ENCODE data around the gene ROCK2.

The ROCK2 gene

GRCh38 chr2:11224887-11225286, 119.5 kb downstream of the ROCK2 start:
- no peak for DNase-seq

- no peak for DNase-seq
These were observed 121.6 kb downstream of the ROCK2 start for GRCh38 chr2:11222845-11223244.

GRCh38 chr2:11220445-11220844, 124.0 kb downstream of the ROCK2 start:
- no peak for DNase-seq

GRCh38 chr2:11215407-11215806, 129.0 kb downstream of the ROCK2 start:
- DNase-seq: no peak

GRCh38 chr2:11214770-11215169, 129.7 kb downstream of the ROCK2 start:
- DNase-seq: no peak

- no peak for DNase-seq
These were observed 130.5 kb downstream of the ROCK2 start for GRCh38 chr2:11213975-11214374.

GRCh38 chr2:11213090-11213638, 131.3 kb downstream of the ROCK2 start:
- no peak for DNase-seq

GRCh38 chr2:11212645-11213044, 131.8 kb downstream of the ROCK2 start:
- DNase-seq: no peak

GRCh38 chr2:11208083-11208482, 136.4 kb downstream of the ROCK2 start:
- no peak for DNase-seq

GRCh38 chr2:11203480-11203879, 141.0 kb downstream of the ROCK2 start:
- DNase-seq: no peak

GRCh38 chr2:11201969-11202368, 142.5 kb downstream of the ROCK2 start:
- DNase-seq: no peak

GRCh38 chr2:11200651-11201050, 143.8 kb downstream of the ROCK2 start:
- no peak for DNase-seq

GRCh38 chr2:11196246-11196645, 148.2 kb downstream of the ROCK2 start:
- DNase-seq: no peak

GRCh38 chr2:11187731-11188130, 156.7 kb downstream of the ROCK2 start:
- no peak for DNase-seq

GRCh38 chr2:11187083-11187619, 157.3 kb downstream of the ROCK2 start:
- DNase-seq: no peak

GRCh38 chr2:11186145-11186544, 158.3 kb downstream of the ROCK2 start:
- no peak for DNase-seq

- DNase-seq: no peak
These were observed 161.5 kb downstream of the ROCK2 start for GRCh38 chr2:11182951-11183350.

GRCh38 chr2:11180653-11181052, 163.8 kb downstream of the ROCK2 start:
- no peak for DNase-seq

GRCh38 chr2:11179899-11180298, 164.5 kb downstream of the ROCK2 start:
- DNase-seq: no peak

GRCh38 chr2:11179196-11179595, 165.2 kb downstream of the ROCK2 start:
- DNase-seq: no peak

- DNase-seq: no peak
These were observed 166.4 kb downstream of the ROCK2 start for GRCh38 chr2:11177871-11178690.

GRCh38 chr2:11175293-11175795, 169.1 kb downstream of the ROCK2 start:
- no peak for DNase-seq

- no peak for DNase-seq
These were observed 170.2 kb downstream of the ROCK2 start for GRCh38 chr2:11174222-11174621.

- no peak for DNase-seq
These were observed 175.1 kb downstream of the ROCK2 start for GRCh38 chr2:11169333-11169732.

Data from NCI-H1930 (cell line).